Parathyroid adenoma (tissue), 2 donors: ENCODE results near the gene SIGLEC11.

Source experiments
- H2AFZ ChIP-seq: fragments of 300-600 bp; sonication (generic); one replicate; pipeline ENCODE4 v1.7.0; 2017; ENCODE audit warnings: antibody characterized with exemption, mild to moderate bottlenecking
- H3K27ac ChIP-seq: fragments of 300-600 bp; sonication (generic); one replicate; pipeline ENCODE4 v1.7.0; 2017
- H3K27me3 ChIP-seq: fragments of 300-600 bp; sonication (generic); one replicate; pipeline ENCODE4 v1.7.0; 2017; ENCODE audit warnings: low read length; ENCODE audit not compliant: control insufficient read depth, insufficient read depth
- H3K36me3 ChIP-seq: fragments of 300-600 bp; sonication (generic); one replicate; pipeline ENCODE4 v1.7.0; 2017; ENCODE audit warnings: low read length; ENCODE audit not compliant: control insufficient read depth, insufficient read depth
- H3K4me1 ChIP-seq: fragments of 300-600 bp; sonication (generic); one replicate; pipeline ENCODE4 v1.7.0; 2017; ENCODE audit warnings: control low read depth
- H3K4me2 ChIP-seq: fragments of 300-600 bp; sonication (generic); one replicate; pipeline ENCODE4 v1.7.0; 2017; ENCODE audit warnings: low read length
- H3K4me3 ChIP-seq: fragments of 300-600 bp; sonication (generic); one replicate; pipeline ENCODE4 v1.7.0; 2017; ENCODE audit warnings: low read depth, low read length
- H3K79me2 ChIP-seq: fragments of 300-600 bp; sonication (generic); one replicate; pipeline ENCODE4 v1.7.0; 2017; ENCODE audit warnings: control low read depth
- H3K9ac ChIP-seq: fragments of 300-600 bp; sonication (generic); one replicate; pipeline ENCODE4 v1.7.0; 2017; ENCODE audit warnings: mild to moderate bottlenecking
- H3K9me3 ChIP-seq: fragments of 300-600 bp; sonication (generic); one replicate; pipeline ENCODE4 v1.7.0; 2017; ENCODE audit warnings: low read length; ENCODE audit not compliant: control insufficient read depth
- CTCF ChIP-seq: fragments of 300-600 bp; sonication (generic); IDR thresholded peaks from one replicate; pipeline ENCODE4 v1.7.0; 2017; ENCODE audit warnings: antibody characterized with exemption, mild to moderate bottlenecking
- donor health status: primary hyperparathyroidism.

Gene SIGLEC11

DNA sequence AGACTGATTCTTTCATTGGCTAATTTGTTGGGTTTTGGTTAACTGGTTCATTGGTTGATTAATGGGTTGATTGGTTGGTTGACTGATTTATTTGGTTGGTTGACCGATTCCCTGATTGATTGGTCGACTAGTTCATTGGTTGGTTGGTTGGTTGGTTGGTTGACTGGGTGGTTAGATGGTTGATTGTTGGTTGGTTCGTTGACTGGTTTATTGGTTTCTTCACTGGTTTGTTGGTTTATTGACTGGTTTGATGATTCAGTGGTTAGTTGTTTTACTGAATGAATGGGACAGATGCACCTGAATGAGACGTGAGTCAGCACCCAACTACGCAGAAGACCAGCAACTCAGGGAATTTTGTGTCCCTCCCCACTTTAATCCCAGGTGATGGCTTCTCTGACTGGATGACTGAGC lies 28.9 kb downstream of the SIGLEC11 start:
- no peak overlapping the region for H3K4me2 ChIP-seq
- peaks cover 13% of the 10 kb centered on the region for H3K79me2 ChIP-seq
- H3K9me3 ChIP-seq = no peaks in the 10 kb centered on the region
- H3K36me3 ChIP-seq = no peaks in the 10 kb centered on the region
- H3K9ac ChIP-seq = no peak overlapping the region
- H3K27ac ChIP-seq = no peak overlapping the region
- H2AFZ ChIP-seq = no peak overlapping the region
- no peak for TF ChIP-seq CTCF
- no peaks in the 10 kb centered on the region for H3K4me1 ChIP-seq
- H3K4me3 ChIP-seq = no peak overlapping the region
- no peaks in the 10 kb centered on the region for H3K27me3 ChIP-seq

DNA sequence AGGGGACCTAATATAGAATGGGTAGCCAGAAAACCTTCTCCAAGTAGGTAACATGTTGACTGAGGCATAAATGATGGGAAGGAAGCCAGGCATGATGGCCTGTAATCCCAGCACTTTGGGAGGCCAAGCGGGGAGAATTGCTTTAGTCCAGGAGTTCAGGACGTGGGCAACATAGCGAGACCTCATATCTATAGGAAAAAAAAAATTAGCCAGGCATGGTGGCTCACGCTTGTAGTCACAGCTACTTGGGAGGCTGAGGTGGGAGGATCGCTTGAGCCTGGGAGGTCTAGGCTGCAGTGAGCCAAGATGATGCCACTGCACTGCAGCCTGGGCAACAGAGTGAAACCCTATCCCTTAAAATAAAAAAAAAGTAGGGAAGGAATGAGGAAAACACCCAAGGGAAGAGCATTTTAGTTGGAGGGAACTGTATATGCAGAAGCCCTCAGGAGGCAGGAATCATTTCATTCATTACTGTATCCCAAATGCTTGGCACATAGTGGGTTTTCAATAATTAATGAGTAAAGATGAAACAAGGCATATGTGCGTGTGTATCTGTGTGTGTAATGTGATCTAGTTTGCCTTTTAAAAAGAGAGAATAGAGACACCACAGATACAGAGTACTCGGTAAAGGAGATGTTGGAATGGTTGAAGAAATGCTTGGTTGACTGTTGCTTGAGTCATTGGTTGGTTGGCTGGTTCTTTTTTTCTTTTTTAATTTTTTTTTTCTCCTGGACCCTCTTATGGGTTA lies 29.5 kb downstream of the SIGLEC11 start:
- Histone ChIP-seq H3K9ac (no peak overlapping the region), H3K27ac (no peak overlapping the region), H3K36me3 (no peaks in the 10 kb centered on the region), H3K79me2 (peaks cover 19% of the 10 kb centered on the region), H3K4me2 (no peak overlapping the region), H3K27me3 (no peaks in the 10 kb centered on the region), H3K9me3 (no peaks in the 10 kb centered on the region), H3K4me1 (no peaks in the 10 kb centered on the region), H2AFZ (no peak overlapping the region), H3K4me3 (no peak overlapping the region)
- no peak for TF ChIP-seq CTCF

DNA sequence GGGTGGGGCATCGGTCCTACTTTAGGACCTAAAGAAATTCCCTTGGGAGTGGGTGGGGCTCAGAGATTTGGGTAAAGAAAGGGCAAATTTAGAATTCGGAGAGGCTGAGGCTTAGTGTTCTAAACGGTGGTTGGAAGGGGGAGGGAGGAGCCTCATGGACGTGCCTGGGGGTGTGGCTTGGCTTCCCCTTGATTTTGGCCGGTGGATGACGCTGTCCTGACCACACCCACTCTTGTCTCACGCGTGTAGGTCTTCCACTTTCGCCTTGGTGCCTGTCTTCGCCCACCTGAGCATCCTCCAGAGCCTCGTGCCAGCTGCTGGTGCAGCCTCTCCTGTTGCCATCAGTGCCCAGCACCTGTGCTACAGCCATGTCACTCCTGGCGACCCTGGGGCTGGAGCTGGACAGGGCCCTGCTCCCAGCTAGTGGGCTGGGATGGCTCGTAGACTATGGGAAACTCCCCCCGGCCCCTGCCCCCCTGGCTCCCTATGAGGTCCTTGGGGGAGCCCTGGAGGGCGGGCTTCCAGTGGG lies 30.4 kb downstream of the SIGLEC11 start:
- H3K27ac ChIP-seq = no peak overlapping the region
- no peak for TF ChIP-seq CTCF
- peak overlapping the region; percentile 80 for H2AFZ ChIP-seq
- H3K4me2 ChIP-seq = peak overlapping the region; percentile 98
- H3K4me1 ChIP-seq = no peaks in the 10 kb centered on the region
- no peaks in the 10 kb centered on the region for H3K27me3 ChIP-seq
- H3K36me3 ChIP-seq = no peaks in the 10 kb centered on the region
- peaks cover 20% of the 10 kb centered on the region for H3K79me2 ChIP-seq
- H3K4me3 ChIP-seq = no peak overlapping the region
- no peak overlapping the region for H3K9ac ChIP-seq
- H3K9me3 ChIP-seq = no peaks in the 10 kb centered on the region

- TF ChIP-seq CTCF = peak; percentile 18
- peaks cover 26% of the 10 kb centered on the region for H3K79me2 ChIP-seq
- no peaks in the 10 kb centered on the region for H3K36me3 ChIP-seq
Measured at GRCh38 chr19:49929611-49930482, 31.1 kb downstream of the SIGLEC11 start.

More at GRCh38 chr19:49929611-49930482, 31.1 kb downstream of the SIGLEC11 start:
- Histone ChIP-seq H2AFZ (peak overlapping the region; percentile 80), H3K9ac (peak overlapping the region; percentile 48), H3K4me2 (peak overlapping the region; percentile 98), H3K27ac (peak overlapping the region; percentile 87), H3K4me3 (peak overlapping the region; percentile 97), H3K27me3 (no peaks in the 10 kb centered on the region), H3K4me1 (no peaks in the 10 kb centered on the region), H3K9me3 (no peaks in the 10 kb centered on the region)
